GM21447 (cell line): ENCODE results near the gene MICAL3.

Experiments used
- ATAC-seq: cut with Tn5 transposase; IDR thresholded peaks from one replicate; pipeline ENCODE4 v1.9.1; 2021; ENCODE audit not compliant: unreplicated experiment

Gene MICAL3

DNA sequence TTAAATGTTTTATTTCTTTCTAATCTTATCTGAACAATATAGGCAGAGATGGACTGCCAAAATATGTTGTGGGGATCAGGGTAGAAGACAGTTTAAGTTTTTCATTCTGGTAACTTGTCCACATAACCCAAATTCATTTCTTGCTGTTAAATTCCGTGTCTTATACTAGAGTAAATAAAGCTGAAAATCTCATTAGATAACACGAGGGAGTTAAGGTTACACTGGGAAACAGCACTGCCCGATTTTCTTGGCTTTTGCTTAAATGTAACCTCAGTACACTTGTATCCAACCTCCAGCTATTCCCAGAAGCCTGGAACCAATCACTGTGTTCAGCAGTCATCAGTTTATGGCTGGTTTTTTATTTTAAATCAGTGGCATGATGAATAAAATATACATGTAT, 48.2 kb downstream of the MICAL3 start:
- ATAC-seq, result no peak

DNA sequence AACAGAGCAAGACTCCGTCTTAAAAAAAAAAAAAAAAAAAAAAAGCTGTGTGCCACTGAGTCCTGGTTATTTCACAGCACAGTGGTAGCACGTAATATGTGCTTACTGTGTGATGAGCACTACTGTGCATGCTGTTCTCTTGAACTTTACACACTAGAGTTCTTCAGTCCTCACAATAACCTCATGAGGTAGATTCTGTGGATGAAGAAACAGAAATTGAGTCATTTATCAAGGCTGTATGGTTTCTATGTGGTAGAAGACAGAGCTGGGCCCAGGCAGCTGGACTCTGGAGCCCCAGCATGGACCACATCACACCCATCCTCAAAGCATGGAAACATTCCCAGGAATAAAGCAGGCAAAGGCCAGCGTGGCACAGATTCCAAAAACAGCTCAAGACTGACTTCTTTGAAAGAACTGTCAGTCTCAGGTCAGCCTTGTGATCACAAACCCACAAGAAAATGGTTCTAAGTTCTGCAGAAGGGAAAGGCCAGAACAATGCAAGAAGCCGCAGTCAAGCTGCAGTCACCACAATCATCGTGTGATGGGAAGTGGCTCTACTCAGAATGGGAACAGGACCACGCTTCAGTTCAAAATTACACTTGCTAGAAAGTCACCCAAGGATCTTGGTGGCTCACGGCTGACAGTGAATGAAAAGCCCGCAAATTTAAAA, 49.5 kb downstream of the MICAL3 start:
- no peak for ATAC-seq

DNA sequence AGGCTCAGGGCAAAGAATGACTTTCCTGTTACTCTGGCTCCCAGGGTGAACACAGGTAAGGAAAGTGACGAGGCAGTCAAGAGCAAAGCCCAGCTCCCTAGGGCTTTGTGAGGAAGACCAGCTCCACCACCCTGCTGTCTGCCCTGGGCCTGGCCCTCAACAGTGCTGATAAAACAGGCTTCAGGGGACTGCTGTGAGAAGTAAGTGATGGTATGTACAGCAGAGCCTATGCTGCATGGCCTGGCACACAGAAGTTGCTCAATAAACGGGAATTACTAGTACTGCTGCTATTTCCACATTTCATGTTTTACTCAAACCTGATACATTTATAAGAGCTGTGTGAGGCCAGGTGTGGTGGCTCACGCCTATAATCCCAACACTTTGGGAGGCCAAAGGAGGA, 50.3 kb downstream of the MICAL3 start:
- no peak for ATAC-seq

DNA sequence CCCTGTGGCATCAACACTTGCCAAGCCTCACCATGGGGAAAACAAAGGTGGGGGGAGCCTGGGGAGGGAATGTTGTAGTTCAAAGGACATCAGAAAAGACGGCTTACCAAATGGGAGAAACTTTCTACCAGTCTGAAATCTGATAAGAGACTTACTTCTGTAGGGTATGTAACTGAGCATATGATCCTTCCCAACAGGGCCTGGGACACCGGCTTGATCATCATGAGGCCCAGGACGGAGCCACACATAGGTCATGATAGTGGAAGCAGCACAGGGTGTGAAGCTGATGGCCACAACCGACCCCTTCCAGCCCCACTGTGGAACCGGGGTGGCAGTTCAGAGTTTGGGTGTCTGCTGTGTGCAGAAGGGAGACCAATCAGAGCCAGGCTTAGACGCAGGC, 51.1 kb downstream of the MICAL3 start:
- ATAC-seq, result no peak

DNA sequence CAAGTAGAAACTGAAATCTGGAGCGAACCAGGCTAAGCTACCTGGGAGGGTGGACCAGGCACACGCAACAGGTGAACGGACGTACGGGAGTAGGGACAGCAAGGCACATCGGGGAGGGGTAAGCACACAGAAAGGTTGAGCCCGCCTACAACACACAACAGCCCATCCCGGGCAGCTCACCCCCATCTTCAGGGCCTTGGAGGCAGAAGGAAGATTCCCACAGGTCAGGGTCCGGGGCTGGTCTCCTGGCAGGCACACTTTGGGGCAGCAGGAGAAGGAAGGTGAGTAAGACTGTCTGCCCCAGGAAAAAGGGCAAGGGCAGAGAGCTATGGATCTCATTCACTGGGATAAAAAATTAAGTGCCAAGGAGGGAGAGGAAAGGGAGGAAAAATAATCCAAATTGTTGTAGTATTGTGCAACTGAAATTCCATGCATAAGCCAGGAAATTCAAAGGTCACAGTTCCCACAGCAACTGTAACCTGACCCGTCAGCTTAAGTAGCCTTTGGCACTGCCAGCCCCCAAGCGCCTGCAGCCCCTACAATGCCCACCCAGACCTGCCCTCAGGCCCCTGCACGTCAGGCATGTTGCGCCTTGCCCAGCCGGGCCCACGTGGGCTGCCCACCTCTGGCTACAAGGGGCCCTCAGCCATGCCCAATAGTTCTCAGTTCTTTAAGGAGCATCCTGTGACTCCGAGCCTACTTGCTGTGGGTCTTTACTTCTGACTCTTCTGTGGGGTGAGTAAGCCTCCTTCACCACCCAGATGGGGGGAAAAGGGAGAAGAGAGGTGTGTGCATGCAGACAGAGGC, 51.8 kb downstream of the MICAL3 start:
- ATAC-seq, result no peak

DNA sequence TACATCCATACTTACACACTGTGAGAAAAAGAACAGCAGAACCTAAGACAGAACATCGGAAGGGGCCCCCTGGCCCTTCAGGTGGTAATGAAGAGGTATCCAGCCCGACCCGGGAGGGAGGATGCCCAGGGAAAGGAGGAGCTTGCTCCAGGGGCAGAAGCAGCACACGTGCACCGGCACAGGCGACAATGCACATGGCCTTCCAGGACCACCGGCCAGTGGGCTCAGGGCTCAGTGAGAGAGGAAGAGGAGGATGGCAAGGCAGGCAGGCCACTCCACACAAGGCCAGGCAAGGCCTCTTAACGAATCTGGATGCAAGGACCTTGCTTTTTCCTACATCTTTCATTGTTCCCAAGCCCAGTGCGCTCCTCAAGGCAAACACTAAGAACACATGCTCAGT, 52.6 kb downstream of the MICAL3 start:
- no peak for ATAC-seq

DNA sequence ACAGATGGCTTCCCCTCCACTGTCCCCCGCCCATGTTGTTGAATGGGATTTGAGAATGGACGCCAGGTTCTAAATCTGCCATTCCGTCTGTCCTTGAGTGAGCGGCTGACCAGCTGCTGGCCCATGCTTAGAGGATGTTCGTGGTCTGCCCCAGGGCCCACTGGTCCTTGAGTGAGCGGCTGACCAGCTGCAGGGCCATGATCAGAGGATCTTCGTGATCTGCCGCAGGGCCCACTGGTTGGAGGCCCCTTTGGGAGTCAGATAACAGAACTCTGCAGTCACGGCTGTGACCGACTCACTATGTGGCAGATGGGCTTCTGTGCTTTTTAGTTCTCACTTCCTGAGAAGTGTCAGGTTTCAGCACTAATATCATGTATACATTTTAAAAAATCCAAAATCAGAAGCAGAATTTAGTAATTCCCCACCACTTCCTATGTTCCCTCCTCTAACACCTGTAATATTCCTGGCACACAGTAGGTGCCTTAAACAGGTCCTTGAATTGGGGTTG, 54.1 kb downstream of the MICAL3 start:
- ATAC-seq, result no peak

DNA sequence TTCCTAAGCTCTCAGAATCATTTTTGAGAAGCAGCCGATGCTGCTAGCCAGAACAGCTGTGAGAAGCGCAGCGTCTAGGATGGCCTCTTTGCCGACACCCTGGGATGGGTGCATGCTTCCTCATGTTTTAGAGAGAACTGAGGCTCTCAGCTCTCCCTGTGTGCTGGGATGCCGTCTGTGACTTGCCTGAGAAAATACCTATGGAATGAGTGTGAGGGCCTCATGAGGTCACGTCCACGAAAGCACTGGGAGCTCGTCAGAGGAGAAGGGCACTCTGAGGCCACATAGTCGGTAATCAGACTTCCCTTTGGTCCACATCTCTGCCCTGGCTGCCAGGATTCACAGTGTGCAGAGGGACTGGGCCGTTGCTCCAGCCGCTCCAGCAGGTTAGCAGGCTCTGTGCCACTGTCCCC, 54.7 kb downstream of the MICAL3 start:
- no peak for ATAC-seq

DNA sequence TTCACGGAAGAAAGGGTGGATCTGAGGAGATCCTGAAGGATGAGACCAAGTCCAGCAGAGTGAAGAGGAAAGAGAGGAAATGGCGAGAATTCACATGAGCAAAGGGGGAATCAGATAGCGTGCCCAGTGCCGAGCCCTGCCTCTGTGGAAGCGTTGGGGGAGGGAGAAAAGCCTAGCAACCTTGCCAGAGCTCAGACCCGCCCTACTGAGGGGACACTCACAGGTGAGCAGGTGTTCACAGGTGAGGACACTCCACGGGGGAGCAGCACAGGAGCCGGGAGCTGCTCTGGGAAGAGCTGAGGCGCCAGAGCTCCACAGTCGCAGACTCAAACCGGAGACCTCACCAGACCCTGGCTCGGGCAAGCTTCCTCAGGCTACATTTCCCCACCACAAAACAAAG, 56.2 kb downstream of the MICAL3 start:
- no peak for ATAC-seq

DNA sequence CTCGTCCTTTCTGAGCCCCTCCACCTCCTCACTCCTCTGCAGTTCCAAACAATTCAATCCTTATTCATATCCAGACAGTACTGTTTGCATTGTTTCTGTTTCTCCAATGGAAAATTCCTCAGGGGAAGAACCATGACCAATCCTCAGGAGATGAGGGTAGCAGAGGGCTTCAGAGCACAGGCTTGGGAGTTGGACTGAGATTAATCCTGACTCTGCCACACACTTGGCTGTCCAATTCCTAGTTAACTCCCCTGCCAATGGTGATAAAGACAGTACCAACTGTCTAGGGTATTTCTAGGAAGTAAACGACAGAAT, 58.0 kb downstream of the MICAL3 start:
- ATAC-seq, result no peak

DNA sequence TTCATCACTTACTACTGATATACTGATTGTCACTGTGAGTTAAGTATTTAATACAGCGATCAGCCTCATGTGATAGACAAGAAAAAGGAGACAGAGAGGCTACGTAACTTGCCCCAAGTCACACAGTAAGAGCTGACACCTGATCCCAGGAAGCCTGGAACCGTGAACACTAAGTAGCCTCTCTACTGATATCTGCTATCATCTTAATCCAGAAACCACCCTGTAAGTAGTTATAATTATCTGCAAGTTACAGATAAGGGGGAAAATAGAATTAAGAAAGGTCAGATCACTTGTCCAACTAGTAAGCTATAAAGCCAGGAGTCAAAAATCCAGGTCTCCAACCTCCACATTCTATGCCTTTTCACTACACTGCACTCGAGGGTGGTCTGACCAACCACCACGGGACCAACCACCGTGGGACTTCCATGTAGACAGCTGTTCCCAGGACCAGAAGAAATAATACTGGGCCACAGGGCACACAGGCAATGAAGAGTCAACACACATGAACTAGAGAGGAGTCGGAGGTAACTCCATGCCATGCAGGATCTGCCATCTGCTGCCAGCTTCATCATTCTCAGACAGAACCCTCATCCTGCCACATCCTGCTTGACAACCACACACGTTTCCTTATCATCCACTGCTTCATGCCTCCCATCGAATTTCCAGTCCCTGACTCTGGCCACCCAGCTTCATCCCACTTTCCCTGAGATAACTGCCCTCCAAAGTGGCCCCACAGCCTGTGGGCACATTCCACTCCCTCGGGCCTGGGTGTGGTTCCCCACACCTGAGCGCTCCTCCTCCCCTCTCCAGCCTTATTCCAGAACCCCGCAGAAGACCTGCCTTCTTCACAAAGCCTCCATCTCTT, 58.6 kb downstream of the MICAL3 start:
- no peak for ATAC-seq

DNA sequence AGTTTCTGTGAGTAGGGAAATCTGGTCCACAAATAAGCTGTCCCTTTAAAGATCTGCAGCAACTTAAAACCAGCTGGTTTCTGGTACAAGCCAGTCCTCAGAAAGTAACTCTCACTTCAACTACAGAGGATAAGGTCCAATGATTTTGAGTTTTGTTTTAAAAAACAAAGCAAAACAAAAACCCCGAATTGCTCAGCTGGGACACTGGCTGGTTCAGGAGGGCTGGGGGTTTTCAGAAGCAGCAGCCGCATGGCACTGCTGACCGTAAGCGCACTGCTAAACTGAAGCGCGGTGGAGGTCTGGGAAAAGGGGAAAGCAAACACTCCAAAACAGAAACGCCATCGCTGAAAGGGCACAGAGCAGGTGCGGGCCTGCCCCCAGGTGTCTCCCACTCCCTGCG, 59.7 kb downstream of the MICAL3 start:
- ATAC-seq, result no peak

DNA sequence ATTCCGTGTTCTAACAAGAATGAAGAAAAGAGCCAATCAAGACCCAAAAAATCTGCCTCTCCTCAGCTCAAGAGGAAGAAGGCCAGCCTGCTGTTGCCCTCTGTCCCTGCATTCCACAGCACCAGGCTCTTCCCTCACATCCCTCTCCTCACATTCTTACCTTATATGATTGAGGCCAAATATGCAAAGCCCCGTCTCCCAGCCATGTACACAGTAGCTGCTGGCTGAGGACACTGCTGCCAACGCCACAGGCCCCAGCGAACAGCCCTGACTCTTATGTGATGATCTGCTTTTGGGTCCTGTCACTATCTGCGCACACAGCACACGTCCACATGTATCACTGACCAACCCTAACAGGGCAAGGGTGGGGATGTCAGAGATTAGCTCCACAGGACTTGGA, 60.2 kb downstream of the MICAL3 start:
- ATAC-seq, result no peak

DNA sequence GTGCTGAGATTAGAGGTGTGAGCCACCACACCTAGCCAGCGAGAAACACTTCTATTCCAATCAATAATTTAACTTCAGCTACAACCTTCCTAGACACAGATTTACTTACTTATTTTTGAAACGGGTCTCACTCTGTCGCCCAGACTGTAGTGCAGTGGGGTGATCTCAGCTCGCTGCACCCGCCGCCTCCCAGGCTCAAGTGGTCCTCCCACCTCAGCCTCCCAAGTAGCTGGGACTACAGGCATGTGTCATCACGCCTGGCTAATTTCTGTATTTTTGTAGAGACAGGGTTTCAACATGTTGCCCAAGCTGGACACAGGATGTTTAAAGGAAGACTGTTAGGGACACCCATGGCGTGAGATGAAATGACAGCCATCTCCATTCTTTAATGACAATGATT, 61.3 kb downstream of the MICAL3 start:
- no peak for ATAC-seq

DNA sequence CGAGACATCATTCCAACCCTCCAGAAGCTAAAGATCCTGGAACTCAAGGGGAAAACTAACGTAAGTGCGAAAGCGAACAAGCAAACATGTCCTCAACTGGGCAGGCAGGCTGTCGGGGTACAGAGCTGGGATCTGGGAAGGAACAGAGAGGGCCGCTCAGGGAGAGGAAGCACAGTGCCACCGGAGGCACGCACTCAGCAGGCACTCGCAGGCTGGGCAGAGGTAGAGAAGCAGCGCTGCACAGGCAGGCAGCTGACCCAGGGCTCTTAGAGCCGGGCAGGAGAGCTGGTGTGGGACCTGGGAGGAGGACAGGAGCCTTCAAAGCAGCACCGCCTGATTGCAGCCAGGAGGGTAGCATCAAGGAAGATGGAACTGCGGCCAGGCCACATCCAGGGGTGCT, 62.2 kb downstream of the MICAL3 start:
- ATAC-seq, result no peak

DNA sequence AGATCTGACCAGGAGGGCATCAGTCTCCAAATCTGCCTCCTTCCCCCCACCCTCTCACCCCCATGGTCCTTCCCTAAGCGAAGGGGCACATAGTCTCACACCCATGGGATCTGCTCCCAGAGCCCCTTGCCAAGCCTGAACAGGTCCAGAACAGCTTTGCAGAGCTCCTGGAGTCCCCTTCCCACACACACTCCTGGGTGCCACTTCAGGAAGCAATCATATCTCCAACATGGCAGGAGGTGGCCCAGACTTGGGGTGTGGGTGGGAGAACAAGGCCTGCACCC, 63.0 kb downstream of the MICAL3 start:
- no peak for ATAC-seq

DNA sequence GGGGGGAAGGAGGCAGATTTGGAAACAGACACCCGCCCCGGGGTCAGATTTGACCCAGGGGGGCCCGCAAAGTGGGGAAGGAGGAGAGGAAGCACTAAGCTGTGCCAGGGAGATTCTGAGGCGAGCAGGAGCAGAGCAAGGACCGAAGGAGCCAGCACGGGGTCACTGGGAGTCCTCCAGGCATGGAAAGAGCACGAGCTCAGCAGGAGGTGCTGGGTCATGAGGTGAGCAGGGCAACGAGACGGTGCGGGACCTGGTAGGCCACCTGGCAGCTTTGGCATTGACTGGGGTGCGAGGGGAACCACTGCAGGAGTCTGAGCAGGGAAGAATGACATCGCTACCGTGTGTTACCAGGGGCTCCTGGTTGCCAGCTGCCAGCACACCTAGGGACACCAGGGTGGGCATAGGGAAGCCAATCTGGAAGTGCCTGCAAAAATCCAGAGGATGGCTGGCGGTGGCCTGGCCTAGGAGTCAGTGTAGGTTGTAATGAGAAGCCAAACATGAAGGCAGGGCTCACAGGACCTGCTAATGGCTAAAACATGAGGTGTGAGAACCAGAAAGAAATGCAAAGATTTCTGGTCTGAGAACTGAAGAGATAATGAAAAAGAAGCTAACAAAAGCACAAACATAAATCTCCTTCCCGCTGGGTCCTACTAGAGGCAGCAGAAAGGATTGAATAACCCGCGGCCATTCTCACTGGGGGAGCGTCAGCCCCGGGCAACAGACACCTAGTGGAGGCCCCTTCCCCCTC, 63.5 kb downstream of the MICAL3 start:
- no peak for ATAC-seq

DNA sequence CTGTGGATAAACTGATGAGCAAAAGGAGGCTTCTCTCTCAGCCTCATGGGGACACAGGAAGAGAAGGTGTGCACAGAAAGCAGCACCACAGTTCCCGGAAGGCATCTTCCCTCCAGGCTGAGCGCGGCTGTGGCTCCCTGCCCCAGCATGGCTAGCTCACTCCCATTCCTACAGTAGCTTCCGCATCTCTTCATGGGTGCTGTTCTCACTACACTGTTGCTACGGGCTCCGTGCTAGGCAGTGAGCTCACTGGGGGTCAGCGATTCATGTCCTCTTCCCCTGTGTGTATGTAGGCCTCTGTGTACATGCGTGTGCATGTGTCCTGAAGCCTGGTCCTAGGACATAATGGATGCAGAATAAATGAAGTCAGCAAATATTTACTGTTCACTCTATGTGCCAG, 64.3 kb downstream of the MICAL3 start:
- ATAC-seq, result no peak

DNA sequence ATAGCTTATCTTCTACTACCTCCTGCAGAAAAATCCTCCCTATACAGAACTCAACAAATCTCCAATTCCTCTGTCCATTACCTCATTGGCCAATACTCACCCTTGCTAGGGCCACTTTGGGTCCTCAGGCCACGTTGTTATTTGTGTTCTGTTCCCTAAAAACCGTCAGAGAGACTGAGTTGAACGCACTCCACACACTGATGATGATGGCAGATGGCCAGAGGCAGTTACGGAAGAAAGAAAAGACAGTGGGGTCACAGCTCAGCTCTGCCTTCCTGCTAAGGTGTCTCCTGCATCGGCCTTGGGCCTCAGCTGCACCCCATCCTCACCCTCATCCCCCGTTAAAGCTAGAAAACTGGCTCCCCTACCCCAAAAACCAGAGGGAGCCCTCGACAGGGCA, 66.2 kb downstream of the MICAL3 start:
- ATAC-seq, result no peak

DNA sequence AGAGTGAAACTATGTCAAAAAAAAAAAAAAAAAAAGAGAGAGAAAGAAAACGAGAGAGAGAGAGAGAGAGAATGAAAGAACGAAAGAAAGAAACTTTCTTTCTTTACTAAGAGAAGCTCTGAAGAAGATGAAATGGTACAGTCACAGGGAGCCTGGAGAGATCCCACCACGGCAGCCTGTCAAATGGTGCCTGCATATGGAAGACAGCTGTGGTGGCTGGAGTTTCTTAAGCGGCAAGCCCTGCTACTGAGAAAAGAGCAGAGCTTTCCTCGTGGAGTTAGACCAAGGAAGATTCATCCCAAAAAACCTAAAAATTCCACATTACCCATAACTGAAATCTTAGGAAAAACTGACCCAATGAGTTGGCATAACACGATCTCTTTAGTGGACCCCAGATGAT, 66.7 kb downstream of the MICAL3 start:
- ATAC-seq, result no peak

DNA sequence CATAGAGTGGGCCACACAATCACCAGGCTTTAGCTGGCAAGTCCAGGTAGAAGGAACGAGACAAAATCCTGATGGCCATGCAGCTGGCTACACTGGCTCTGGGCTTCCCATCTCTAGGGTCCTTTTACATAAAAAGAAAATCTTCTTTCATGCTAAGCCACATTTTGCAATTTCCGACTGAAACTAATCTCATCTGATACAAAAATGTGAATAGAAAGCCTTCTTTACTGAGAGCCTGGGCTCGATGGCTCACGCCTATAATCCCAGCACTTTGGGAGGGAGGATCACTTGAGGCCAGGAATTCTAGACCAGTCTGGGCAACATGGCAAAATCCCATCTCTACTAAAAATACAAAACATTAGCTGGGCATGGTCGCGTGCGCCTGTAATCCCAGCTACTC, 67.2 kb downstream of the MICAL3 start:
- ATAC-seq, result no peak
